ENCODE measurements around the gene OR13C5. TPM values are rescaled to one million over a fixed set of nuclear protein-coding genes. Genes with fewer than 3 reads are reported as not detected.

OR13C5 gene
- total RNA-seq, 1 experiment from 2014 or later = not detected

DNA sequence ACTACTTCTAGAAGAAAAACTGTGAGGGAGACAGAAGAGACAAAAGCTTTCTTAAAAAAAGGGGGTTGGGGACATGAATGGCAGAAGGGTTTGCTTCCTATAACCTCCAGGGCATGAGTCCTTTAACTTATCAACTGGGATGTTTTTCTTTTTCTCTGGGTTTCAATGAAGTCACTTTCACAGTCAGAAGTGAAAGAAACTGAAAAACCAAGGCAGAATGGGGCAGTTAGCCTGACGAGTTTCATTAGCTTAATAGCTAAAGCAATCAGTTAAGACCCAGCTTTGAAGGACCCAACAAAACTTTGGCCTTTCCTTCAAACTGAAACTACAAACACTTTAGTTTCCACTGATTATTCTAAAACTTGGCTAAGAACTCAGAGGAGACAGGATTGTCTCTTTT, 34.9 kb downstream of the OR13C5 start (continued):
- TF ChIP-seq SIN3A (IDR thresholded peaks at IDR 0.05; ENCODE audit: low read depth) = no peak

DNA sequence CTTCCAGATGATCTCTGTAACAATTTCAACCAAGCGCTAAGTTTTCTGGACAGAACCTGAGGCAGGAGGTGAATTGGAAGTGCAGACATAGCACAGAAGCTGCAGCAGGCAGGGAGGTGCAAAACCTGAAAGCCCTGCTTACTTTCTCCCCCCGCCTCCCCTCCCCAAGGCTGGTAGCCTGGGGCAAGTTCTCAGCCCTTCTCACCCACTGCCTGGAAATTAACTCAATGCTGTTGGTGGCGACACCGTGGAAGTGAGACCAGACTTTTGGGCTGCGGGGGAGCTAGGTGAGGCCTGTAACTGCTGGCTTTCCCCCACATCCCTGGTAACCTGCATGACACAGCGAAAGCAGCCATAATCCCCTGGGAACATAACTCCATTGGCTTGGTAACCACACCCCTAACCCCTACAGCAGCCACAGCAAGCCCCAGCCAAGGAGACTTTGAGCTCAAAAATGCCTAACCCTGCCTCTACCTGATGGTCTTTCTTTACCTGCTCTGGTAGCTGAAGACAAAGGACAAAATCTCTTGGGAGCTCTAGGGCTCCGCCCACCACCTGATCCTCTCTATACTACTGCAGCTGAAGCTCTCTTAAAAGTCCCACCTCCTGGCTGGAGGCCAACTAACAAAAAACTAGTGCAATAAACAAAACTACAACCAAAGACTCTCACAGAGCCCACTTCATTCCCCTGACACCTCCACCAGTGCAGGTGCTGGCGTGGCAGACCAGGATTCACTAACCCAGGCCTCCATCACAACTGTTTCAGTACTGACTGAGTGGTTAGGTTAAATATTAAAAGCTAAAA, 42.2 kb downstream of the OR13C5 start:
- Histone ChIP-seq H2AFZ (ENCODE audit: low read depth, low read length, poor library complexity, severe bottlenecking) (no peak overlapping the region), H3K9me2 (ENCODE audit: insufficient read depth) (no peaks in the 10 kb centered on the region), H3K4me2 (ENCODE audit: low read length) (no peak overlapping the region), H3K4me3 (replicated peaks in 1 of 2; ENCODE audit: low read depth in 1 of 2, low read length in 2 of 2) (no peak overlapping the region), H3K36me3 (ENCODE audit: control insufficient read depth in 1 of 2, insufficient read depth in 2 of 2, low read length in 2 of 2) (no peaks in the 10 kb centered on the region), H3K9ac (ENCODE audit: low read length) (no peak overlapping the region), H3K79me2 (ENCODE audit: insufficient read depth, low read length) (no peaks in the 10 kb centered on the region), H3K4me1 (ENCODE audit: control insufficient read depth in 1 of 2, insufficient read depth in 2 of 2, low read length in 2 of 2) (no peaks in the 10 kb centered on the region), H3K27me3 (ENCODE audit: insufficient read depth, low read length) (no peaks in the 10 kb centered on the region), H4K20me1 (ENCODE audit: insufficient read depth) (no peaks in the 10 kb centered on the region), H3K9me3 (ENCODE audit: control insufficient read depth in 1 of 2, insufficient read depth in 1 of 2, low read depth in 1 of 2, low read length in 2 of 2) (no peaks in the 10 kb centered on the region), H3K27ac (ENCODE audit: low read depth, low read length) (no peak overlapping the region)
- BruUV-seq (replicated peaks) = no TSS peak
- CTCF ChIA-PET = no interaction called here
- DNase-seq (ENCODE audit: low read depth, low spot score) = no peak
- TF ChIP-seq FOSL1 (IDR thresholded peaks at IDR 0.05; ENCODE audit: low read depth) (no peak), POLR2AphosphoS5 (IDR thresholded peaks at IDR 0.05; ENCODE audit: low read depth, low read length) (no peak), EZH2phosphoT487 (IDR thresholded peaks at IDR 0.05; ENCODE audit: borderline replicate concordance) (no peak), ZFX (IDR thresholded peaks at IDR 0.05) (no peak), RAD21 (IDR thresholded peaks at IDR 0.05; ENCODE audit: low read depth) (no peak), TCF7L2 (IDR thresholded peaks at IDR 0.05; ENCODE audit: borderline replicate concordance, extremely low read depth, insufficient read depth, insufficient read length) (no peak), ZNF274 (IDR thresholded peaks at IDR 0.05; ENCODE audit: low read depth, low read length) (no peak), ELF1 (IDR thresholded peaks at IDR 0.05; ENCODE audit: borderline replicate concordance, low read depth) (no peak), EZH2 (IDR thresholded peaks at IDR 0.05) (no peak), CEBPB (IDR thresholded peaks at IDR 0.05; ENCODE audit: low read depth) (no peak), EGR1 (IDR thresholded peaks at IDR 0.05; ENCODE audit: low read depth) (no peak), SRF (IDR thresholded peaks at IDR 0.05; ENCODE audit: low read depth) (no peak), JUND (IDR thresholded peaks at IDR 0.05) (no peak)
- TF ChIP-seq, protein P1, sequence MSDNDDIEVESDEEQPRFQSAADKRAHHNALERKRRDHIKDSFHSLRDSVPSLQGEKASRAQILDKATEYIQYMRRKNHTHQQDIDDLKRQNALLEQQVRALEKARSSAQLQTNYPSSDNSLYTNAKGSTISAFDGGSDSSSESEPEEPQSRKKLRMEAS (IDR thresholded peaks at IDR 0.05) = no peak
- TF ChIP-seq, protein P2, sequence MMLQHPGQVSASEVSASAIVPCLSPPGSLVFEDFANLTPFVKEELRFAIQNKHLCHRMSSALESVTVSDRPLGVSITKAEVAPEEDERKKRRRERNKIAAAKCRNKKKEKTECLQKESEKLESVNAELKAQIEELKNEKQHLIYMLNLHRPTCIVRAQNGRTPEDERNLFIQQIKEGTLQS (IDR thresholded peaks at IDR 0.05) = no peak
- TF ChIP-seq, protein P3, sequence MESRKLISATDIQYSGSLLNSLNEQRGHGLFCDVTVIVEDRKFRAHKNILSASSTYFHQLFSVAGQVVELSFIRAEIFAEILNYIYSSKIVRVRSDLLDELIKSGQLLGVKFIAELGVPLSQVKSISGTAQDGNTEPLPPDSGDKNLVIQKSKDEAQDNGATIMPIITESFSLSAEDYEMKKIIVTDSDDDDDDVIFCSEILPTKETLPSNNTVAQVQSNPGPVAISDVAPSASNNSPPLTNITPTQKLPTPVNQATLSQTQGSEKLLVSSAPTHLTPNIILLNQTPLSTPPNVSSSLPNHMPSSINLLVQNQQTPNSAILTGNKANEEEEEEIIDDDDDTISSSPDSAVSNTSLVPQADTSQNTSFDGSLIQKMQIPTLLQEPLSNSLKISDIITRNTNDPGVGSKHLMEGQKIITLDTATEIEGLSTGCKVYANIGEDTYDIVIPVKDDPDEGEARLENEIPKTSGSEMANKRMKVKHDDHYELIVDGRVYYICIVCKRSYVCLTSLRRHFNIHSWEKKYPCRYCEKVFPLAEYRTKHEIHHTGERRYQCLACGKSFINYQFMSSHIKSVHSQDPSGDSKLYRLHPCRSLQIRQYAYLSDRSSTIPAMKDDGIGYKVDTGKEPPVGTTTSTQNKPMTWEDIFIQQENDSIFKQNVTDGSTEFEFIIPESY (IDR thresholded peaks at IDR 0.05; ENCODE audit: extremely low read depth, insufficient replicate concordance, low read length) = no peak
- TF ChIP-seq, protein P4, sequence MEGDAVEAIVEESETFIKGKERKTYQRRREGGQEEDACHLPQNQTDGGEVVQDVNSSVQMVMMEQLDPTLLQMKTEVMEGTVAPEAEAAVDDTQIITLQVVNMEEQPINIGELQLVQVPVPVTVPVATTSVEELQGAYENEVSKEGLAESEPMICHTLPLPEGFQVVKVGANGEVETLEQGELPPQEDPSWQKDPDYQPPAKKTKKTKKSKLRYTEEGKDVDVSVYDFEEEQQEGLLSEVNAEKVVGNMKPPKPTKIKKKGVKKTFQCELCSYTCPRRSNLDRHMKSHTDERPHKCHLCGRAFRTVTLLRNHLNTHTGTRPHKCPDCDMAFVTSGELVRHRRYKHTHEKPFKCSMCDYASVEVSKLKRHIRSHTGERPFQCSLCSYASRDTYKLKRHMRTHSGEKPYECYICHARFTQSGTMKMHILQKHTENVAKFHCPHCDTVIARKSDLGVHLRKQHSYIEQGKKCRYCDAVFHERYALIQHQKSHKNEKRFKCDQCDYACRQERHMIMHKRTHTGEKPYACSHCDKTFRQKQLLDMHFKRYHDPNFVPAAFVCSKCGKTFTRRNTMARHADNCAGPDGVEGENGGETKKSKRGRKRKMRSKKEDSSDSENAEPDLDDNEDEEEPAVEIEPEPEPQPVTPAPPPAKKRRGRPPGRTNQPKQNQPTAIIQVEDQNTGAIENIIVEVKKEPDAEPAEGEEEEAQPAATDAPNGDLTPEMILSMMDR (IDR thresholded peaks at IDR 0.05 in 2 of 3, conservative IDR thresholded peaks at IDR 0.05 in 1 of 3; ENCODE audit: borderline replicate concordance in 1 of 3, insufficient read depth in 1 of 3, low read depth in 2 of 3, low read length in 2 of 3) = no peak
- POLR2A ChIA-PET = no interaction called here
- intact Hi-C loops (cut with micrococcal nuclease) = no loop called here
- ATAC-seq = no peak
- RAD21 ChIA-PET (ENCODE audit: low non-redundant PET in 1 of 2, low total read pairs in 2 of 2, uncharacterized antibody in 2 of 2, unreplicated experiment in 2 of 2) = no interaction called here
